Stimulated activated CD4-positive, alpha-beta T cell treated with anti-CD3 and anti-CD28 coated beads, Interleukin-15, amount 100 ng/mL, for 24 hours (primary cell): ENCODE data around the gene RNF213.

ENCODE experiments used
- DNase-seq: peaks from one replicate; pipeline ENCODE4 v3.0.0-alpha.2; 2020

RNF213 gene

GRCh38 chr17:80424878-80425765, 164.5 kb downstream of the RNF213 start:
- no peak for DNase-seq

- no peak for DNase-seq
These were observed 165.3 kb downstream of the RNF213 start for GRCh38 chr17:80425835-80426426.

- DNase-seq, result peak; percentile 89
These were observed 166.1 kb downstream of the RNF213 start for GRCh38 chr17:80426671-80427326.

- no peak for DNase-seq
These were observed 167.0 kb downstream of the RNF213 start for GRCh38 chr17:80427366-80428282.

GRCh38 chr17:80428363-80428762, 167.7 kb downstream of the RNF213 start:
- DNase-seq, result no peak

- DNase-seq, result no peak
These were observed 168.1 kb downstream of the RNF213 start for GRCh38 chr17:80428796-80429195.

- DNase-seq, result no peak
These were observed 169.0 kb downstream of the RNF213 start for GRCh38 chr17:80429356-80430275.

- DNase-seq, result no peak
These were observed 170.0 kb downstream of the RNF213 start for GRCh38 chr17:80430446-80431245.

- DNase-seq, result no peak
These were observed 170.9 kb downstream of the RNF213 start for GRCh38 chr17:80431246-80432195.

GRCh38 chr17:80432350-80432955, 171.8 kb downstream of the RNF213 start:
- DNase-seq, result no peak

- DNase-seq, result no peak
These were observed 172.4 kb downstream of the RNF213 start for GRCh38 chr17:80432961-80433550.

- no peak for DNase-seq
These were observed 173.4 kb downstream of the RNF213 start for GRCh38 chr17:80433916-80434666.

GRCh38 chr17:80437532-80437931, 176.9 kb downstream of the RNF213 start:
- DNase-seq, result no peak

- no peak for DNase-seq
These were observed 178.2 kb downstream of the RNF213 start for GRCh38 chr17:80438806-80439205.

GRCh38 chr17:80439499-80439898, 178.8 kb downstream of the RNF213 start:
- no peak for DNase-seq

- DNase-seq, result peak; percentile 58
These were observed 180.5 kb downstream of the RNF213 start for GRCh38 chr17:80441133-80441578.

GRCh38 chr17:80441598-80442322, 181.1 kb downstream of the RNF213 start:
- no peak for DNase-seq
